ENCODE measurements around the gene CBX5.

The CBX5 gene

GRCh38 chr12:54184024-54184805, 95.7 kb downstream of the CBX5 start:
- FAIRE-seq (no peak), DNase-seq (ENCODE audit: insufficient read length, low spot score) (no peak)
- TF ChIP-seq POLR2A (IDR thresholded peaks at IDR 0.05; ENCODE audit: low read depth, low read length), result no peak

DNA sequence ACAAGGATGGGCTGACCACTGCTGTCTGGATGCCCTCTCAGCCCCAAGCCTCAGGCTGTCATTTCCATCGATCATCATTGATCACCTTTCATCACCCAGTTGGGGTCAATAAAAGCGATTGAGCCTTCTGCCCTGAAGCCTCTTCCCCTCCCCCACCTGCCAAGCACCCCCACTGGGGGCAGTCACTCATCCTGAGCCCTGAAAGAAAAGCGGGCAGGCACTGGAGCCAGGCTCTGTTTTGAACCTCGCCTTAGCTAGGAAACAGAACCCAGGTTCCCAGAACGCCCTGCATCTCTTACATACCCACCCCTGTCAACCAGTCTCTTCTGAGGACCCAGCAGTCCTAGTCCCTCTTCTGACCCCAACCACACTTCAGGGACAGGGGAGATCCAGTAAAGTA, 96.9 kb downstream of the CBX5 start:
- DNase-seq (ENCODE audit: insufficient read length, low spot score) (no peak), FAIRE-seq (no peak)
- no peak for TF ChIP-seq POLR2A (IDR thresholded peaks at IDR 0.05; ENCODE audit: low read depth, low read length)

DNA sequence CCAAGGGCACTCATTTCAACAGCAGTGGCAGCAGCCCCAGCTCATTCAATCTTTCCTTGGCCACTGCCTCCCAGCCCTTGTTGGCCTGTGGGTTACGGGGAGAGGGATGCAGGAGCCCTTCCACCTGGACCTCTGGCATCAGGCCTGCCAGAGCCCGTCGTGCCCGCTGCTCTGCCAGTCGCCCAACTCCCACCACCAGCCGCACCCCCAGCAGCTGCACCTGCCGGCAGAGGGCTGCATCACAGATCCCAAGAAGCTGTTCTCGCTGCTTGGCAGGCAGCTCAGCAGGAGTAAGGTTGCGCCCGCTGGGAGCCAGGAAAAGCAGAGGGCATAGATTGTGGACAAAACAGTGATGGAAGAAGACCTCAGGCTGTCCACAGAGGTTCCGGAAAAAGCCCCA, 97.8 kb downstream of the CBX5 start:
- DNase-seq (ENCODE audit: insufficient read length, low spot score), result no peak
- no peak for TF ChIP-seq POLR2A (IDR thresholded peaks at IDR 0.05; ENCODE audit: low read depth, low read length)
- FAIRE-seq, result no peak

Measured in H54 (cell line).